SU-DHL-6 (cell line): ENCODE measurements around the gene RAB9B.

ENCODE experiments used
- CTCF ChIP-seq: fragments of 200-600 bp; sonication (generic); IDR thresholded peaks from one replicate; pipeline ENCODE4 v1.5.1; 2017; ENCODE audit warnings: antibody characterized with exemption, mild to moderate bottlenecking, low read length, moderate library complexity; ENCODE audit not compliant: insufficient read depth, poor library complexity, severe bottlenecking
- EZH2phosphoT487 ChIP-seq: fragments of 200-600 bp; sonication (generic), shearing (Covaris generic); conservative IDR thresholded peaks from 2 replicates; pipeline ENCODE4 v1.6.1; 2018; ENCODE audit warnings: mild to moderate bottlenecking, antibody characterized with exemption, low read length, moderate library complexity, mixed read lengths

- TF ChIP-seq CTCF = no peak
- no peak for TF ChIP-seq EZH2phosphoT487
Observed at GRCh38 chrX:103825881-103826280, 6.2 kb downstream of the RAB9B start.
